SJCRH30 (cell line): ENCODE measurements around the gene DNAJC8. TPM values are rescaled to one million over a fixed set of nuclear protein-coding genes. Genes with fewer than 3 reads are reported as not detected.

Source experiments
- DNase-seq, 2 experiments: peaks; one replicate each; pipeline ENCODE4 v3.0.0-alpha.2; 2015 to 2020
- H3K27ac ChIP-seq: fragments of 250-450 bp; sonication (Bioruptor Pico); 2 replicates; pipeline ENCODE4 v1.5.1; 2020; ENCODE audit warnings: mild to moderate bottlenecking, moderate library complexity
- H3K27me3 ChIP-seq: fragments of 250-450 bp; sonication (Bioruptor Pico); 2 replicates; pipeline ENCODE4 v1.5.1; 2020; ENCODE audit warnings: mild to moderate bottlenecking, moderate library complexity
- H3K36me3 ChIP-seq: fragments of 250-450 bp; sonication (Bioruptor Pico); 2 replicates; pipeline ENCODE4 v1.5.1; 2020; ENCODE audit warnings: mild to moderate bottlenecking, moderate library complexity
- H3K4me1 ChIP-seq: fragments of 250-450 bp; sonication (Bioruptor Pico); 2 replicates; pipeline ENCODE4 v1.5.1; 2020; ENCODE audit warnings: mild to moderate bottlenecking, moderate library complexity
- H3K4me3 ChIP-seq: fragments of 250-450 bp; sonication (Bioruptor Pico); 2 replicates; pipeline ENCODE4 v1.5.1; 2020; ENCODE audit warnings: mild to moderate bottlenecking, moderate library complexity
- H3K9me3 ChIP-seq: fragments of 250-450 bp; sonication (Bioruptor Pico); replicated peaks from 2 replicates; pipeline ENCODE4 v1.5.1; 2020; ENCODE audit warnings: mild to moderate bottlenecking, moderate library complexity
- total RNA-seq: library from RNA; depleted of rRNA; stranded (reverse); fragments of >200 nt; shearing (Covaris generic); gene quantifications from 2 replicates; pipeline ENCODE4 v1.2.3, GENCODE V29; 2014

DNAJC8 gene
- total RNA-seq, 1 experiment from 2014 or later = 127 TPM

- DNase-seq = no peak
- Histone ChIP-seq H3K4me1 (peaks cover 12% of the 10 kb centered on the region), H3K27me3 (no peaks in the 10 kb centered on the region), H3K4me3 (no peak overlapping the region), H3K27ac (no peak overlapping the region), H3K36me3 (peaks cover 50% of the 10 kb centered on the region), H3K9me3 (no peaks in the 10 kb centered on the region)
Measured at GRCh38 chr1:28199328-28200233, 33.2 kb downstream of the DNAJC8 start.

GRCh38 chr1:28197682-28198415 is 35.0 kb downstream of the DNAJC8 start:
- H3K4me3 ChIP-seq = no peak overlapping the region
- peaks cover 32% of the 10 kb centered on the region for H3K36me3 ChIP-seq
- DNase-seq = no peak
- no peak overlapping the region; the same call in 1 of the 2 replicates for H3K27ac ChIP-seq
- H3K9me3 ChIP-seq = no peaks in the 10 kb centered on the region
- H3K4me1 ChIP-seq = peaks cover 12% of the 10 kb centered on the region
- H3K27me3 ChIP-seq = no peaks in the 10 kb centered on the region

- no peak overlapping the region for H3K4me3 ChIP-seq
- no peak for DNase-seq
- H3K27me3 ChIP-seq = no peaks in the 10 kb centered on the region
- no peaks in the 10 kb centered on the region for H3K9me3 ChIP-seq
- peaks cover 12% of the 10 kb centered on the region for H3K4me1 ChIP-seq
- H3K36me3 ChIP-seq = peaks cover 25% of the 10 kb centered on the region
- peak overlapping the region; percentile 54 for H3K27ac ChIP-seq
Measured at GRCh38 chr1:28196330-28196729, 36.5 kb downstream of the DNAJC8 start.

DNA sequence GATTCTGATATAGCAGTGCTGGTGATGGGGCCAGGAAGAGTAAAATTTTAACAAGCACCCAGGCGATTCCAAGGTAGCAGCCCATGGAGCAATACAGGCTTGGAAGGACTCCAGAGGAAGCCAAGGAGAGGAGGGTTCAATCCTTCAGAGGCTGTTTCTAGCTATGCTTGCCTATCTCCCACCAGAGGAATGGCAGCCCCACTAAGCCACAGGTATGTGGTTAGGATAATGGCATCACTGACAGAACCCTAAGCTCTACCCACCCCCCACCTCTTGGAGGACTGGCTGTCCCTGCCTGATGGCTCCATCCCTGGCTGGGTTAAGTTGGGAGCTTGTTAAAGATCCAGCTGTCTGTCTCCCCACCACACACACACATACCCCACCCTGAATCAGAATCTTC is 37.0 kb downstream of the DNAJC8 start:
- no peak overlapping the region for H3K27ac ChIP-seq
- H3K27me3 ChIP-seq = no peaks in the 10 kb centered on the region
- no peak overlapping the region for H3K4me3 ChIP-seq
- no peaks in the 10 kb centered on the region for H3K9me3 ChIP-seq
- peaks cover 20% of the 10 kb centered on the region for H3K36me3 ChIP-seq
- DNase-seq = peak; percentile 27 to 30
- peaks cover 15% of the 10 kb centered on the region for H3K4me1 ChIP-seq

DNA sequence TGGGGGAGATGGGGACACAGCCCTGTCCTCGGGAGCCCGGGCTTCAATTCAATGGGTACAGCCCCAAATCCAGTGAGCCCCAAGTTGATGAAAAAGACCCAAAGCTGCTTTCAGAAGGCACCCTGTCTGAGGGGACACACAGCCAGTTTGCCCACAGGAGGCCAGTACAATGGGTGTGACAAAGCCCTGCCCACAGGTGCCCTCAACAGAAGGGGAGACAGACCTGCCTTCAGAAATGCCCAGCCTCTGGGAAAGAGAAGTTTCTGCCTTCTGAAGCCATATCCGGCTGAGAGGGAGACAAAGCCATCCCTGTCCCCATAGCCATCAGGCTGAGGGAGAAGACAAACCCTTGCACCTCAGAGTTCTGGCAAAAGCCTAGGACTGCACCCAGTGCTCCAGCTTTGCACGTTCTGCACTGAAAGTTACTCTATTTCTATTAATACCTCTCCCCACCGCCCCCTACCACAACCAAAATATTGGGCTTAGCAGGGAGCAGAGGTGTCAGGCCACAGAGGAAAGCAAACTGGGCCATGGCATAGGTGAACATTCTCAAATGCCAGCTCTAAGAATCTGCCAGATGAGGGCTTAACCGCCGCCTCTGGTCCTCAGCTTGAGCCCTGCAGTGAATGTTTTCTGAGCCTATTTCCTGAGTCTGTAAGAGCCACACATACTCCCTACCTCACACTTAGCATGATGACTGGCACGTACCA is 38.3 kb downstream of the DNAJC8 start:
- Histone ChIP-seq H3K9me3 (no peaks in the 10 kb centered on the region), H3K27ac (no peak overlapping the region), H3K36me3 (peaks cover 10% of the 10 kb centered on the region), H3K27me3 (0 out of 2 replicates have a peak, but pooled peaks cover 7% of the 10 kb centered on the region), H3K4me3 (no peak overlapping the region), H3K4me1 (peaks cover 15% of the 10 kb centered on the region)
- no peak for DNase-seq

- H3K27ac ChIP-seq = no peak overlapping the region
- no peak overlapping the region for H3K4me3 ChIP-seq
- H3K9me3 ChIP-seq = 0 out of 2 replicates have a peak, but pooled peaks cover 2% of the 10 kb centered on the region
- H3K36me3 ChIP-seq = peaks cover 4% of the 10 kb centered on the region
- peak in 1 of 2 experiments; percentile 20 for DNase-seq
- H3K4me1 ChIP-seq = peaks cover 15% of the 10 kb centered on the region
- H3K27me3 ChIP-seq = 0 out of 2 replicates have a peak, but pooled peaks cover 7% of the 10 kb centered on the region
Measured at GRCh38 chr1:28193701-28194161, 39.1 kb downstream of the DNAJC8 start.

DNA sequence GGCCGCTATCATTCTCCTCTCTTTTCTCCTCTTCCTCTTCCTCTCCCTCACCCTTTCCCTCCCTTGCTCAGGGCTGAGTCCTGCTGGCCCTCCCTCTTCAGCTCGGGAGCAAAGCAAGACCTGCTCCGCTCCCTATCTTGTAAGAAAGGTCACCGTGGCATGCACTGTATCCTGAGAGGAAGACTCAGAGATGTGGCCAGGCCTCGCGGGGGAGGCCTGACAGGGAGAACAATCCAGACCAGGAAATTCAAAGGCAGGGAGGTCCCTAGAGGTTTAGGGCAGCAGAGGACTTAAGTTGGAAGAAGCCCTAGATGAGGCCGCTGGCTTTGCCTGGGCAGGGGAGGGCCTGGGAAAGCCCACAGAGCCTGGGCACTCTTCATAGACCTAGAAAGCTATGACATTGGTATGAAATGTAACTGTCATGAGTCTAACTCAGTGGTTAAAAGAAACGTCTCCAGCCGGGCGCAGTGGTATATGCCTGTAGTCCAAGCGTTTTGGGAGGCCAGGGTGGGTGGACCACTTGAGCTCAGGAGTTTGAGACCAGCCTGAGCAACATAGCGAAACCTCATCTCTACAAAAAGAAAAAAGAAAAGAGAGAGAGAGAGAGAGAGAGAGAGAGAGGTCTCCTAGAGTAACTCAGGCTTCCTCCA is 41.7 kb downstream of the DNAJC8 start:
- H3K9me3 ChIP-seq = 0 out of 2 replicates have a peak, but pooled peaks cover 2% of the 10 kb centered on the region
- H3K4me3 ChIP-seq = no peak overlapping the region
- peak in 1 of 2 experiments; percentile 26 for DNase-seq
- no peak overlapping the region for H3K27ac ChIP-seq
- peaks cover 7% of the 10 kb centered on the region; the same call in 1 of the 2 replicates for H3K4me1 ChIP-seq
- no peaks in the 10 kb centered on the region for H3K36me3 ChIP-seq
- 0 out of 2 replicates have a peak, but pooled peaks cover 7% of the 10 kb centered on the region for H3K27me3 ChIP-seq

- Histone ChIP-seq H3K27me3 (0 out of 2 replicates have a peak, but pooled peaks cover 7% of the 10 kb centered on the region), H3K36me3 (no peaks in the 10 kb centered on the region), H3K4me3 (no peak overlapping the region), H3K4me1 (peaks cover 3% of the 10 kb centered on the region; the same call in 1 of the 2 replicates), H3K27ac (no peak overlapping the region), H3K9me3 (0 out of 2 replicates have a peak, but pooled peaks cover 2% of the 10 kb centered on the region)
- DNase-seq = no peak
Measured at GRCh38 chr1:28190337-28190979, 42.4 kb downstream of the DNAJC8 start.

DNA sequence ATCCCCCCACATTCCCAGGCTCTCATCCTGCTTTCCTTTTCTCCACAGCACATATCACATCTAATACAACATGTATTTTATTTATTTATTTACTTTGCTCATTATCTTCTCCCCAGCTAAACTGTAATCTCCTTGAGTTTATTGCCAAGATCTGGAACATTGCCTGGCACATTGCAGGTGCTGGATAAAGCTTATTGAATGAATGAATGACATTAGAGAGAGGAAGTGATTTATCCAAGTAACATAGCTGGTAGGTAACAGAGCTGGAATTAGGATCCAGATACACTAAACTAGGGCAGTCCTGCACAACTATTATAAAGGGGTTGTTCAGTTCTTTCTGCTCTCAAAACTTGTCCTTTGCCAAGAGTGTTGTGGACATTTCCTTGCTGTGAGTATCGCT is 47.8 kb downstream of the DNAJC8 start:
- Histone ChIP-seq H3K27ac (no peak overlapping the region), H3K36me3 (no peaks in the 10 kb centered on the region), H3K4me1 (no peaks in the 10 kb centered on the region), H3K4me3 (no peak overlapping the region), H3K27me3 (peaks cover 7% of the 10 kb centered on the region; the same call in 1 of the 2 replicates), H3K9me3 (0 out of 2 replicates have a peak, but pooled peaks cover 2% of the 10 kb centered on the region)
- no peak for DNase-seq

DNA sequence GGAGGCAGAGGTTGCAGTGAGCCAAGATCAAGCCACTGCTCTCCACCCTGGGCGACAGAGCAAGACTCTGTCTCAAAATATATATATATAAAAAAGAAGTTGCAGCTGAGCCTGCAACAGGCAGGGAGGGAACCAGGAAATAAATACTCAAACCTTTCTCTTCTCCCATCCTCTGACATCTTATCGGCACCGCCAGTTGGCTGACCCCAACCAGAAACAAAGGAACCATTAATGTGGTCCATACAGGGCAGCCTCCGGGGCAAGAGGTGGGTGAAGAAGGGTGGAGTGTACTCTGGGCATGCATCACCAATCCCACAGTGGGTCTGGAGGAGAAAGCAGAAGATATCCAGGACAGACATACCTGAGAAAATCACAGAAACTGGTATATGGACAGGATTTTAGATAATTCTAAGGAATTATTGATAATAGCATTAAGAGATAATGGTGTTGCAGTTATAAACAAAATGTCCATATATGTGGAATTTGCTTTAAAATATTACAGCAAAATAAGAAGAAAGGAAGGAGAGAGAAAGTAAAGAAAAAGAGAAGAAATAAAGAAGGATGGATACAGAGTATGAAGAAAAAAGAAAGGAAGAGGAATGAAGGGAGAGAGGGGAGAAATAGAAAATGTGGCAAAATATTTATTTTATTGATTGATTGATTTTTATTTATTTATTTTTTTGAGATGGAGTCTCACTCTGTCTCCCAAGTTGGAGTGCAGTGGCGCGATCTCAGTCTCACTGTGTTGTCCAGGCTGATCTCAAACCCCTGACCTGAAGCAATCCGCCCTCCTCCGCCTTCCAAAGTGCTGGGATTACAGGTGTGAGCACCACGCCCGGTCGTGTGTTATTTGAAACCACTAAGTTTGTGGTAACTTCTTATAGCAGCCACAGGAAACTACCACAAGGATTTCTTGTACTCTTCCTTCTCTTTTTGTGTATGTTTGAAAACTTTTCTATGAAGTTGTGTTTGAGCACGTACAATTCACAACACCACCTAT is 52.2 kb downstream of the DNAJC8 start:
- Histone ChIP-seq H3K27ac (no peak overlapping the region), H3K27me3 (peaks cover 5% of the 10 kb centered on the region; the same call in 1 of the 2 replicates), H3K9me3 (no peaks in the 10 kb centered on the region), H3K36me3 (no peaks in the 10 kb centered on the region), H3K4me3 (no peak overlapping the region), H3K4me1 (no peaks in the 10 kb centered on the region)
- DNase-seq = no peak

- Histone ChIP-seq H3K4me3 (no peak overlapping the region), H3K4me1 (no peaks in the 10 kb centered on the region), H3K9me3 (no peaks in the 10 kb centered on the region), H3K36me3 (no peaks in the 10 kb centered on the region), H3K27me3 (peaks cover 6% of the 10 kb centered on the region; the same call in 1 of the 2 replicates), H3K27ac (no peak overlapping the region)
- DNase-seq = no peak
Measured at GRCh38 chr1:28178690-28179485, 53.9 kb downstream of the DNAJC8 start.
